ENCODE results near the gene OR2T10.
"Not testable (repeated sequence)": the region's sequence is repeated elsewhere in the genome, so short reads cannot be mapped to it uniquely, and the experiment has no call there.

- not testable (repeated sequence) for TF ChIP-seq CTCF, POLR2A (IDR thresholded peaks at IDR 0.05)
Measured at GRCh38 chr1:248574657-248575056, 22.8 kb downstream of the OR2T10 start, which contains the start of gene OR2T34.

Data from adrenal gland (tissue), 5 donors.